Activated CD4-positive, alpha-beta T cell treated with anti-CD3 and anti-CD28 coated beads, Interleukin-10, Interleukin-2, amounts not matched to agents 100 ng/mL and 50 ng/mL, durations not matched to agents 16 hours and 8 hours (primary cell): Measurements from ENCODE around the gene ANP32E.
"Not testable (repeated sequence)": the region's sequence is repeated elsewhere in the genome, so short reads cannot be mapped to it uniquely, and the experiment has no call there.

Experiments used
- DNase-seq: peaks from one replicate; pipeline ENCODE4 v3.0.0-alpha.2; 2020

The ANP32E gene

GRCh38 chr1:150256554-150257341 is 20.8 kb upstream of the ANP32E start:
- no peak for DNase-seq

- DNase-seq, result no peak
These were observed 20.3 kb upstream of the ANP32E start for GRCh38 chr1:150256198-150256553.

GRCh38 chr1:150249936-150250335 is 14.0 kb upstream of the ANP32E start:
- DNase-seq, result no peak

GRCh38 chr1:150243003-150243402 is 7.1 kb upstream of the ANP32E start:
- DNase-seq, result no peak

- no peak for DNase-seq
These were observed 1.8 kb upstream of the ANP32E start for GRCh38 chr1:150237746-150238145.

GRCh38 chr1:150237176-150237575 is 1.3 kb upstream of the ANP32E start:
- DNase-seq, result not testable (repeated sequence)

- no peak for DNase-seq
These were observed 745 bp upstream of the ANP32E start for GRCh38 chr1:150236614-150237100.

- peak; percentile 41 for DNase-seq
These were observed 539 bp downstream of the ANP32E start for GRCh38 chr1:150235294-150235851.

GRCh38 chr1:150234566-150235293 is 1.2 kb downstream of the ANP32E start:
- peak; percentile 97 for DNase-seq

GRCh38 chr1:150234309-150234565 is 1.7 kb downstream of the ANP32E start:
- no peak for DNase-seq

GRCh38 chr1:150233359-150234308 is 2.3 kb downstream of the ANP32E start:
- peak; percentile 51 for DNase-seq

GRCh38 chr1:150232921-150233320 is 3.0 kb downstream of the ANP32E start:
- not testable (repeated sequence) for DNase-seq

- DNase-seq, result not testable (repeated sequence)
These were observed 7.7 kb downstream of the ANP32E start for GRCh38 chr1:150228246-150228645.

GRCh38 chr1:150227228-150227627 is 8.7 kb downstream of the ANP32E start:
- DNase-seq, result no peak

GRCh38 chr1:150226486-150226885 is 9.4 kb downstream of the ANP32E start:
- no peak for DNase-seq

- no peak for DNase-seq
These were observed 10.4 kb downstream of the ANP32E start for GRCh38 chr1:150225546-150225945.

- DNase-seq, result no peak
These were observed 10.9 kb downstream of the ANP32E start for GRCh38 chr1:150224983-150225382.

- no peak for DNase-seq
These were observed 14.4 kb downstream of the ANP32E start for GRCh38 chr1:150221552-150221951.

- not testable (repeated sequence) for DNase-seq
These were observed 20.1 kb downstream of the ANP32E start for GRCh38 chr1:150215855-150216254.

- DNase-seq, result not testable (repeated sequence)
These were observed 21.7 kb downstream of the ANP32E start for GRCh38 chr1:150214099-150214756.

GRCh38 chr1:150213170-150214098 is 22.5 kb downstream of the ANP32E start:
- DNase-seq, result peak; percentile 95
